ENCODE measurements around the gene MYPOP. TPM values are rescaled to one million over a fixed set of nuclear protein-coding genes. Genes with fewer than 3 reads are reported as not detected.
A peak's percentile ranks its signal among the peaks of the same experiment; 100 is the strongest.

Gene MYPOP
- total RNA-seq, 1 experiment from 2014 or later, result 9.0 TPM

DNA sequence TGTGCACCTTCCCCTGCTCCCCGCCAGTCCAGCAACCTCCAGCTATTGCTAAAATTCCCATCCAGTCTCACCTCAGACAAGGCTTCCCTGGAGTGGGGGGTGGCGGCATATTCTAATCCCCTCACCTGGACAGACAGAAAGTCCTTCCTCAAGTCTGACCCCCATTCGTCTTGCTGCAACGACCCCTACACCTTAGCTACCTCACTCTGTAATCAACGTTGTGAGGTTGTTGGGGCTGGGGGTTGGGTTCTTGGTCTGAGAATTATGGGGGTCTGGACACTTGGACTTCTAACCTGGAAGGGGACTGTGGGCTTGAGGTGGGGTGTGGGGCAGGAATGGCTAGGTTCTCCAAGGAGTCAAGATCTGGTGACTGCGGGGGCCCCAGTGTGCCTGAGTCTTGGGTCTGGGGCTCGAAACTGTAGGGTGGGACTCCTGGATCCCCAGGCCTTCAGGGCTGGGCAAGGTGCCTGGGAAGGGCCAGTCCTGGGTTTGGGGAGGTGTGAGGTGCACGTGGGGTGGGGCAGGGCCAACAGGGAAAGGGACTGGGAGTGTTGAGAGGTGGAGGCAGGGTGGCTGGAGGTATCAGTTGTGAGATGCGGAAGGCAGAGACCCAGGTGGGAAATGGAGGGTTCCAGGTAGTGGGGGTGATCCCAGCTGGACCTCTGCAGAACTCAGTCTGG lies 37.0 kb downstream of the MYPOP start:
- DNase-seq, result no peak
- Histone ChIP-seq H4K8ac (replicated peaks; ENCODE audit: insufficient read length, low read depth, low read length) (no peak overlapping the region), H2BK20ac (ENCODE audit: low read depth, low read length, poor library complexity, severe bottlenecking) (no peak overlapping the region), H3K4me1 (ENCODE audit: insufficient read depth, low read length) (peaks cover 5% of the 10 kb centered on the region; the same call in 1 of the 2 replicates), H4K91ac (ENCODE audit: insufficient read length, low read depth, low read length) (no peak overlapping the region), H2AFZ (ENCODE audit: low read length) (no peak overlapping the region), H3K9me3 (ENCODE audit: control insufficient read depth, low read depth, low read length) (no peaks in the 10 kb centered on the region), H3K4ac (ENCODE audit: low read depth, low read length) (no peak overlapping the region), H3K4me2 (ENCODE audit: insufficient read depth, insufficient read length, low read length) (peak overlapping the region; percentile 83), H3K9ac (ENCODE audit: extremely low read depth, insufficient read length, low read length) (peak overlapping the region; percentile 87), H4K20me1 (ENCODE audit: control insufficient read depth, insufficient read depth, insufficient read length) (no peaks in the 10 kb centered on the region), H2BK120ac (ENCODE audit: low read depth, low read length, poor library complexity, severe bottlenecking) (no peak overlapping the region), H3K79me2 (ENCODE audit: insufficient read depth, low read length) (peaks cover 10% of the 10 kb centered on the region; the same call in 1 of the 2 replicates), H2AK5ac (ENCODE audit: insufficient read length, low read length) (no peak overlapping the region), H4K5ac (ENCODE audit: insufficient read length, low read depth, low read length) (no peak overlapping the region), H3K18ac (ENCODE audit: insufficient read length, low read depth, low read length) (no peak overlapping the region), H3K14ac (ENCODE audit: insufficient read depth, low read length) (no peak overlapping the region; the same call in 1 of the 2 replicates), H3K27me3 (ENCODE audit: insufficient read depth, low read length) (no peaks in the 10 kb centered on the region), H3T11ph (ENCODE audit: low read length) (no peak overlapping the region), H2BK5ac (ENCODE audit: insufficient read length, low read length) (no peak overlapping the region), H2BK12ac (ENCODE audit: insufficient read length, low read depth, low read length) (no peak overlapping the region), H3K27ac (ENCODE audit: insufficient read length, low read depth, low read length) (no peak overlapping the region), H3K79me1 (ENCODE audit: insufficient read depth, low read depth, low read length, poor library complexity, severe bottlenecking) (peaks cover 3% of the 10 kb centered on the region), H2BK15ac (ENCODE audit: low read depth, low read length) (no peak overlapping the region), H3K23me2 (ENCODE audit: insufficient read length, low read depth, low read length, poor library complexity, severe bottlenecking) (peaks cover 18% of the 10 kb centered on the region), H3K56ac (ENCODE audit: insufficient read length, low read depth, low read length) (no peak overlapping the region), H3K23ac (ENCODE audit: insufficient read length, low read depth, low read length) (no peak overlapping the region)
- peaks cover 0 to 13% (median 5%) of the 10 kb centered on the region in 3 experiments; a peak in 5 of 7 replicates for H3K36me3 Mint-ChIP-seq (ENCODE audit: insufficient read depth in 1 of 3, low read depth in 3 of 3)
- peak overlapping the region; percentile 44 to 59 (median 46); a peak in 4 of 7 replicates for H3K27ac Mint-ChIP-seq
- no peak for TF ChIP-seq CTCF (conservative IDR thresholded peaks at IDR 0.05)
- no peaks in the 10 kb centered on the region; a peak in 1 of 5 replicates for H3K9me3 Mint-ChIP-seq
- no peaks in the 10 kb centered on the region; the same call in 1 of the 2 replicates for H3K27me3 Mint-ChIP-seq (ENCODE audit: low read depth)
- H3K4me1 Mint-ChIP-seq, result peaks cover 36 to 52% of the 10 kb centered on the region in 2 experiments
- peak overlapping the region; percentile 97 to 100 for H3K4me3 Mint-ChIP-seq
- no CpG with 5 or more reads among the region's 9 CpGs for WGBS (ENCODE audit: extremely low coverage, insufficient read length, low lambda C conversion rate)
